KMS-11 (cell line): ENCODE data around the gene BNC2.

Source experiments
- H2AFZ ChIP-seq: fragments of 200-600 bp; sonication (generic); 2 replicates; pipeline ENCODE4 v1.6.1; 2016; ENCODE audit warnings: antibody characterized with exemption, mixed run types, low read depth
- H3K27ac ChIP-seq: fragments of 200-600 bp; sonication (generic); 2 replicates; pipeline ENCODE4 v1.6.1; 2016; ENCODE audit warnings: mild to moderate bottlenecking, mixed run types
- H3K27me3 ChIP-seq: fragments of 200-600 bp; sonication (generic); 2 replicates; pipeline ENCODE4 v1.6.1; 2017; ENCODE audit warnings: mild to moderate bottlenecking, low read depth, mixed run types, moderate library complexity; ENCODE audit not compliant: insufficient read depth
- H3K36me3 ChIP-seq: fragments of 200-600 bp; sonication (generic); 2 replicates; pipeline ENCODE4 v1.6.1; 2017; ENCODE audit warnings: mild to moderate bottlenecking, mixed run types; ENCODE audit not compliant: insufficient read depth
- H3K4me1 ChIP-seq: fragments of 200-600 bp; sonication (generic); 2 replicates; pipeline ENCODE4 v1.6.1; 2016; ENCODE audit warnings: mild to moderate bottlenecking, low read depth, mixed run types; ENCODE audit not compliant: poor library complexity, severe bottlenecking
- H3K4me2 ChIP-seq: fragments of 200-600 bp; sonication (generic); 2 replicates; pipeline ENCODE4 v1.7.0; 2016; ENCODE audit warnings: mild to moderate bottlenecking, mixed run types
- H3K4me3 ChIP-seq: fragments of 200-600 bp; sonication (generic); IDR thresholded peaks from 2 replicates; pipeline ENCODE4 v1.6.1; 2017; ENCODE audit warnings: low read depth, low read length, mixed read lengths; ENCODE audit not compliant: insufficient read depth
- H3K79me2 ChIP-seq: fragments of 200-600 bp; sonication (generic); 2 replicates; pipeline ENCODE4 v1.6.1; 2016; ENCODE audit warnings: low read depth, mixed run types; ENCODE audit not compliant: insufficient read depth
- H3K9ac ChIP-seq: fragments of 200-600 bp; sonication (generic); 2 replicates; pipeline ENCODE4 v1.6.1; 2016; ENCODE audit warnings: mild to moderate bottlenecking, mixed run types
- H4K20me1 ChIP-seq: fragments of 200-600 bp; sonication (generic); 2 replicates; pipeline ENCODE4 v1.6.1; 2016; ENCODE audit warnings: mild to moderate bottlenecking, mixed run types; ENCODE audit not compliant: insufficient read depth
- TF ChIP-seq, protein P1 (sequence below): fragments of 200-600 bp; sonication (generic); conservative IDR thresholded peaks from 2 replicates; pipeline ENCODE4 v1.6.1; 2017; ENCODE audit warnings: low read depth, mild to moderate bottlenecking, antibody characterized with exemption, low read length, moderate library complexity, mixed read lengths

BNC2 gene

DNA sequence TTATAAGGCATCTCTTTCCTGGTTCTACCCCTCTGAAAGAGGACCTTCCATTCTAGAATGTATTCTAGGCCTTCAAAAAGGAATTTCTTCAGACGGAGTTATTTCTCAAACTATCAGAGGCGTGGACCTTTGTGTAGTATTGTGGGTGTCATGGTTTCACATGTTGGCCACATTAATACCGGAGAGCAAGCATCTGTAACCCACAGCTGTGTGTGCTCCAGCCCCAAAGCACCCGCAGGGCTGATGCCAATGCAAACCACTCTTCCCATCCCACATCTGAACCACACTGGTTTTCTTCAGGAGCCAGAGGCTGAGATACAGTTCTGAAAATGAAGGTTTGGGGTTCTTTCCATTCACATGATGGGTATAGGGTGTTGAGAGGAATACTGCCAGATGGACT, 127.1 kb downstream of the BNC2 start:
- TF ChIP-seq, protein P1, sequence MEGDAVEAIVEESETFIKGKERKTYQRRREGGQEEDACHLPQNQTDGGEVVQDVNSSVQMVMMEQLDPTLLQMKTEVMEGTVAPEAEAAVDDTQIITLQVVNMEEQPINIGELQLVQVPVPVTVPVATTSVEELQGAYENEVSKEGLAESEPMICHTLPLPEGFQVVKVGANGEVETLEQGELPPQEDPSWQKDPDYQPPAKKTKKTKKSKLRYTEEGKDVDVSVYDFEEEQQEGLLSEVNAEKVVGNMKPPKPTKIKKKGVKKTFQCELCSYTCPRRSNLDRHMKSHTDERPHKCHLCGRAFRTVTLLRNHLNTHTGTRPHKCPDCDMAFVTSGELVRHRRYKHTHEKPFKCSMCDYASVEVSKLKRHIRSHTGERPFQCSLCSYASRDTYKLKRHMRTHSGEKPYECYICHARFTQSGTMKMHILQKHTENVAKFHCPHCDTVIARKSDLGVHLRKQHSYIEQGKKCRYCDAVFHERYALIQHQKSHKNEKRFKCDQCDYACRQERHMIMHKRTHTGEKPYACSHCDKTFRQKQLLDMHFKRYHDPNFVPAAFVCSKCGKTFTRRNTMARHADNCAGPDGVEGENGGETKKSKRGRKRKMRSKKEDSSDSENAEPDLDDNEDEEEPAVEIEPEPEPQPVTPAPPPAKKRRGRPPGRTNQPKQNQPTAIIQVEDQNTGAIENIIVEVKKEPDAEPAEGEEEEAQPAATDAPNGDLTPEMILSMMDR = no peak
- Histone ChIP-seq H4K20me1 (no peaks in the 10 kb centered on the region), H3K79me2 (no peaks in the 10 kb centered on the region), H3K4me3 (no peak overlapping the region), H3K27me3 (no peaks in the 10 kb centered on the region), H3K36me3 (no peaks in the 10 kb centered on the region), H3K4me2 (peak overlapping the region; percentile 39; the same call in 1 of the 2 replicates), H3K9ac (no peak overlapping the region), H3K4me1 (peaks cover 16% of the 10 kb centered on the region), H3K27ac (peak overlapping the region; percentile 9; the same call in 1 of the 2 replicates), H2AFZ (no peak overlapping the region)

- no peak overlapping the region for H3K4me3 ChIP-seq
- no peaks in the 10 kb centered on the region for H3K27me3 ChIP-seq
- no peak overlapping the region for H3K9ac ChIP-seq
- H3K4me1 ChIP-seq = no peaks in the 10 kb centered on the region
- H3K27ac ChIP-seq = no peak overlapping the region
- no peak overlapping the region for H3K4me2 ChIP-seq
- H3K36me3 ChIP-seq = no peaks in the 10 kb centered on the region
- H3K79me2 ChIP-seq = no peaks in the 10 kb centered on the region
- H4K20me1 ChIP-seq = no peaks in the 10 kb centered on the region
- no peak overlapping the region for H2AFZ ChIP-seq
- TF ChIP-seq, protein P1 = no peak
These were observed 135.5 kb downstream of the BNC2 start for GRCh38 chr9:16735001-16735400.

DNA sequence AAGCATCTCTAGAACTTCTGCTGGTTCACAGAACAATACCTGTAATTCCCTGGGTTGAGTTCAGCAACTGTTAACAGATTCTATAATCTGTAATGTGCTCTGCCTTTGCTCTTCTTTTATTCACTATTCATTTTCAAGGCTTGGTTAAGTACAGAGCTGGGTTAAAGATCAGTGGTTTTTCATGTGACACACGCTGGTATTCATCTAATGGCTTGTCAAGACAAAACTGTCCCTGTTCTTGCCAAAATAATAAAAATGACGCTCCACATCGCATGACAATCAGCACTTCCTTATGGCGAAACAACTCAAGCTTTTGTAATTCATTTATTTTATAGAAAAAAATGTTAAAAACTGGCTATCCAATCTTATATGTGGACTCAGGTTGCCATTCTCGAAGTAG, 137.9 kb downstream of the BNC2 start:
- Histone ChIP-seq H3K79me2 (no peaks in the 10 kb centered on the region), H3K4me1 (peaks cover 3% of the 10 kb centered on the region), H4K20me1 (no peaks in the 10 kb centered on the region), H3K9ac (no peak overlapping the region), H2AFZ (no peak overlapping the region), H3K4me2 (no peak overlapping the region), H3K27me3 (no peaks in the 10 kb centered on the region), H3K4me3 (no peak overlapping the region), H3K36me3 (no peaks in the 10 kb centered on the region), H3K27ac (no peak overlapping the region)
- TF ChIP-seq, protein P1 = no peak

GRCh38 chr9:16730162-16730561, 140.3 kb downstream of the BNC2 start:
- H3K9ac ChIP-seq = no peak overlapping the region
- H3K4me3 ChIP-seq = no peak overlapping the region

More at GRCh38 chr9:16730162-16730561, 140.3 kb downstream of the BNC2 start:
- Histone ChIP-seq H3K27ac (no peak overlapping the region), H3K79me2 (no peaks in the 10 kb centered on the region), H4K20me1 (no peaks in the 10 kb centered on the region), H2AFZ (no peak overlapping the region), H3K27me3 (no peaks in the 10 kb centered on the region), H3K36me3 (no peaks in the 10 kb centered on the region), H3K4me1 (peaks cover 13% of the 10 kb centered on the region), H3K4me2 (no peak overlapping the region)
- TF ChIP-seq, protein P1 = no peak
